NB4 (cell line): ENCODE data around the gene TEDC1.

Experiments
- TF ChIP-seq, protein P1 (sequence below): IDR thresholded peaks from one replicate; pipeline ENCODE4 v1.5.1; 2012; ENCODE audit warnings: low read depth, low read length
- TF ChIP-seq, protein P2 (sequence below): IDR thresholded peaks from 2 replicates; pipeline ENCODE4 v1.6.1; 2011; ENCODE audit warnings: low read depth, low read length

DNA sequence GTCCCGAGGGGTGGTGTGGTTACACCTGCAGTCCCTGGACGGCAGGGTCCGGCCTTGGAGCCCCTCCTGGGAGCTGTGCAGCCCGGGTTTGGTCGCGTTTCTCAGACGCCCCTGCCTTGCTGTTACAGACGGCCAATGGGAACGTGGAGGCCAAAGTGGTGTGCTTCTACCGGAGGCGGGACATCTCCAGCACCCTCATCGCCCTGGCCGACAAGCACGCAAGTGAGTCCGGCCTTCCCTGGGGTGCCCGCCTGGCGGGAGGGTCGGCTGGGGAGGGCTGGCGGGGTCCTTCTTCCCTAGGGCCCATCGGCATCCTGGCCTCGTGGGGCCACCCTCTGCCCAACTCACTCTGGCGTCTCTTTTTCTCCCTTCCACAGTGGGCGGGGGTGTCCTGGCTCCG lies 45.8 kb upstream of the TEDC1 start:
- TF ChIP-seq, protein P1, sequence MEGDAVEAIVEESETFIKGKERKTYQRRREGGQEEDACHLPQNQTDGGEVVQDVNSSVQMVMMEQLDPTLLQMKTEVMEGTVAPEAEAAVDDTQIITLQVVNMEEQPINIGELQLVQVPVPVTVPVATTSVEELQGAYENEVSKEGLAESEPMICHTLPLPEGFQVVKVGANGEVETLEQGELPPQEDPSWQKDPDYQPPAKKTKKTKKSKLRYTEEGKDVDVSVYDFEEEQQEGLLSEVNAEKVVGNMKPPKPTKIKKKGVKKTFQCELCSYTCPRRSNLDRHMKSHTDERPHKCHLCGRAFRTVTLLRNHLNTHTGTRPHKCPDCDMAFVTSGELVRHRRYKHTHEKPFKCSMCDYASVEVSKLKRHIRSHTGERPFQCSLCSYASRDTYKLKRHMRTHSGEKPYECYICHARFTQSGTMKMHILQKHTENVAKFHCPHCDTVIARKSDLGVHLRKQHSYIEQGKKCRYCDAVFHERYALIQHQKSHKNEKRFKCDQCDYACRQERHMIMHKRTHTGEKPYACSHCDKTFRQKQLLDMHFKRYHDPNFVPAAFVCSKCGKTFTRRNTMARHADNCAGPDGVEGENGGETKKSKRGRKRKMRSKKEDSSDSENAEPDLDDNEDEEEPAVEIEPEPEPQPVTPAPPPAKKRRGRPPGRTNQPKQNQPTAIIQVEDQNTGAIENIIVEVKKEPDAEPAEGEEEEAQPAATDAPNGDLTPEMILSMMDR, result no peak
- TF ChIP-seq, protein P2, sequence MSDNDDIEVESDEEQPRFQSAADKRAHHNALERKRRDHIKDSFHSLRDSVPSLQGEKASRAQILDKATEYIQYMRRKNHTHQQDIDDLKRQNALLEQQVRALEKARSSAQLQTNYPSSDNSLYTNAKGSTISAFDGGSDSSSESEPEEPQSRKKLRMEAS, result no peak
